Caco-2 (cell line): ENCODE measurements around the gene CCRL2. TPM values are rescaled to one million over a fixed set of nuclear protein-coding genes. Genes with fewer than 3 reads are reported as not detected.
A peak's percentile ranks its signal among the peaks of the same experiment; 100 is the strongest.
"Not testable (repeated sequence)": the region's sequence is repeated elsewhere in the genome, so short reads cannot be mapped to it uniquely, and the experiment has no call there.

Experiments used
- BruUV-seq: library from RNA; stranded (reverse); fragments of 400-500 nt; replicated peaks from 2 replicates; lab custom pipeline; 2021; lab: Mats Ljungman, UMichigan
- CTCF ChIA-PET: fragments of 300-600 bp; sonication (Branson Sonifier 250); formaldehyde crosslinking; loops from one replicate; lab custom pipeline; 2022; ENCODE audit warnings: antibody characterized with exemption; lab: Charles Lee
- POLR2A ChIA-PET: fragments of 300-600 bp; sonication (Branson Sonifier 250); formaldehyde crosslinking; loops from one replicate; lab custom pipeline; 2022; ENCODE audit warnings: antibody characterized with exemption; lab: Charles Lee
- DNase-seq, 2 experiments: peaks; one replicate each; pipeline versions ENCODE4 v3.0.0 to v3.0.0-alpha.2; 2020 to 2022
- H3K27me3 ChIP-seq: replicated peaks from 2 replicates; pipeline ENCODE4 v1.6.0; 2011; ENCODE audit warnings: low read length; ENCODE audit not compliant: control insufficient read depth, insufficient read depth
- H3K36me3 ChIP-seq: 2 replicates; pipeline ENCODE4 v1.5.1; 2011; ENCODE audit warnings: low read length; ENCODE audit not compliant: control insufficient read depth, insufficient read depth
- H3K4me1 ChIP-seq: fragments of 250-450 bp; sonication (Bioruptor Pico); 2 replicates; pipeline ENCODE4 v1.5.1; 2020; ENCODE audit warnings: mild to moderate bottlenecking
- H3K4me3 ChIP-seq: 2 replicates; pipeline ENCODE4 v1.5.1; 2011; ENCODE audit warnings: low read depth, mild to moderate bottlenecking, control low read depth, low read length
- H3K9me3 ChIP-seq: fragments of 250-450 bp; sonication (Bioruptor Pico); 2 replicates; pipeline ENCODE4 v1.5.1; 2020; ENCODE audit warnings: mild to moderate bottlenecking, moderate library complexity
- H3K27ac Mint-ChIP-seq: one replicate; pipeline ENCODE4 v1.8.0; 2022; ENCODE audit warnings: mixed read lengths; ENCODE audit not compliant: unreplicated experiment
- H3K27me3 Mint-ChIP-seq: one replicate; pipeline ENCODE4 v1.8.0; 2022; ENCODE audit warnings: mixed read lengths; ENCODE audit not compliant: insufficient read depth, unreplicated experiment
- H3K36me3 Mint-ChIP-seq: one replicate; pipeline ENCODE4 v1.8.0; 2022; ENCODE audit warnings: mild to moderate bottlenecking, mixed read lengths; ENCODE audit not compliant: insufficient read depth, unreplicated experiment
- H3K4me1 Mint-ChIP-seq: one replicate; pipeline ENCODE4 v1.8.0; 2022; ENCODE audit warnings: low read depth, mixed read lengths; ENCODE audit not compliant: unreplicated experiment
- H3K4me3 Mint-ChIP-seq: one replicate; pipeline ENCODE4 v1.8.0; 2022; ENCODE audit warnings: mild to moderate bottlenecking, moderate library complexity, mixed read lengths; ENCODE audit not compliant: unreplicated experiment
- H3K9me3 Mint-ChIP-seq: one replicate; pipeline ENCODE4 v1.8.0; 2022; ENCODE audit warnings: mixed read lengths; ENCODE audit not compliant: unreplicated experiment
- intact Hi-C: fragments of 100-400 bp; cut with micrococcal nuclease; formaldehyde crosslinking; loops from one replicate; pipeline ENCODE4 v1.10.0; 2022; ENCODE audit not compliant: unreplicated experiment
- total RNA-seq: library from RNA; stranded (reverse); gene quantifications from 2 replicates; pipeline ENCODE4 v1.2.3, GENCODE V29; 2022
- TF ChIP-seq, protein P1 (sequence below), 2 experiments: fragments of 200-600 bp in 1 of 2; IDR thresholded peaks; 1 replicate in 1 of 2; 2 replicates in 1 of 2; pipeline versions ENCODE4 v1.5.1 to v1.8.0; 2011 to 2022; ENCODE audit warnings: antibody characterized with exemption in 1 of 2, control low read depth in 1 of 2, inconsistent platforms in 1 of 2, low read depth in 1 of 2, low read length in 1 of 2, mild to moderate bottlenecking in 1 of 2, moderate library complexity in 1 of 2; ENCODE audit not compliant: insufficient read depth in 1 of 2, severe bottlenecking in 1 of 2, unreplicated experiment in 1 of 2

Gene CCRL2
- total RNA-seq, 1 experiment from 2014 or later: 1.0 TPM

DNA sequence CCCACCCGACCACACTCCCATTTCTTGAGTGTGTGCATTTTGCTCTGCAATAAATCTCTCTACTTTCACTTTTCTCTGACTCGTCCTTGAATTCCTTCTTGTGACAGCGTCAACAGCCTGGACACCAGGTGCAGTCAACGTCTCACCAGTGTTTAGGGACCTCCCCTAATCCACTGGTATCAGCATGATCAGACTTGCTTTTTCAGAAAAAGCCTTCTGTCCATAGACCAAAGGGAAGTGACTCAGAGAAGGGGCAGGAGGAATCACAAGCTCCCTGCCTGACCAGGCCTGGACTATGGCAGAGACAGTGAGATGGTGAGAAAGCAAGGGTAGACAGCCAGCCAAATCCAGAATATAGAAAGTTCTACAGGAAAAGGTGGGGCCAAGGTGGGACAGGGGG, 20.9 kb upstream of the CCRL2 start:
- H3K4me3 Mint-ChIP-seq: no peak overlapping the region
- ChIA-PET POLR2A (no interaction called here), CTCF (no interaction called here)
- intact Hi-C loops: no loop called here
- no peaks in the 10 kb centered on the region for H3K4me1 ChIP-seq
- H3K9me3 ChIP-seq: no peaks in the 10 kb centered on the region
- no peaks in the 10 kb centered on the region for H3K36me3 Mint-ChIP-seq
- H3K9me3 Mint-ChIP-seq: peaks cover 6% of the 10 kb centered on the region
- H3K27me3 Mint-ChIP-seq: no peaks in the 10 kb centered on the region
- BruUV-seq: no TSS peak
- no peaks in the 10 kb centered on the region for H3K27me3 ChIP-seq
- TF ChIP-seq, protein P1, sequence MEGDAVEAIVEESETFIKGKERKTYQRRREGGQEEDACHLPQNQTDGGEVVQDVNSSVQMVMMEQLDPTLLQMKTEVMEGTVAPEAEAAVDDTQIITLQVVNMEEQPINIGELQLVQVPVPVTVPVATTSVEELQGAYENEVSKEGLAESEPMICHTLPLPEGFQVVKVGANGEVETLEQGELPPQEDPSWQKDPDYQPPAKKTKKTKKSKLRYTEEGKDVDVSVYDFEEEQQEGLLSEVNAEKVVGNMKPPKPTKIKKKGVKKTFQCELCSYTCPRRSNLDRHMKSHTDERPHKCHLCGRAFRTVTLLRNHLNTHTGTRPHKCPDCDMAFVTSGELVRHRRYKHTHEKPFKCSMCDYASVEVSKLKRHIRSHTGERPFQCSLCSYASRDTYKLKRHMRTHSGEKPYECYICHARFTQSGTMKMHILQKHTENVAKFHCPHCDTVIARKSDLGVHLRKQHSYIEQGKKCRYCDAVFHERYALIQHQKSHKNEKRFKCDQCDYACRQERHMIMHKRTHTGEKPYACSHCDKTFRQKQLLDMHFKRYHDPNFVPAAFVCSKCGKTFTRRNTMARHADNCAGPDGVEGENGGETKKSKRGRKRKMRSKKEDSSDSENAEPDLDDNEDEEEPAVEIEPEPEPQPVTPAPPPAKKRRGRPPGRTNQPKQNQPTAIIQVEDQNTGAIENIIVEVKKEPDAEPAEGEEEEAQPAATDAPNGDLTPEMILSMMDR (IDR thresholded peaks at IDR 0.05; ENCODE audit: insufficient read depth in 1 of 2, low read depth in 1 of 2, low read length in 1 of 2, severe bottlenecking in 1 of 2, unreplicated experiment in 1 of 2): no peak
- H3K4me3 ChIP-seq: no peak overlapping the region
- no peak overlapping the region for H3K27ac Mint-ChIP-seq
- DNase-seq: peak; percentile 37 to 73
- H3K4me1 Mint-ChIP-seq: peaks cover 8% of the 10 kb centered on the region
- no peaks in the 10 kb centered on the region for H3K36me3 ChIP-seq

DNA sequence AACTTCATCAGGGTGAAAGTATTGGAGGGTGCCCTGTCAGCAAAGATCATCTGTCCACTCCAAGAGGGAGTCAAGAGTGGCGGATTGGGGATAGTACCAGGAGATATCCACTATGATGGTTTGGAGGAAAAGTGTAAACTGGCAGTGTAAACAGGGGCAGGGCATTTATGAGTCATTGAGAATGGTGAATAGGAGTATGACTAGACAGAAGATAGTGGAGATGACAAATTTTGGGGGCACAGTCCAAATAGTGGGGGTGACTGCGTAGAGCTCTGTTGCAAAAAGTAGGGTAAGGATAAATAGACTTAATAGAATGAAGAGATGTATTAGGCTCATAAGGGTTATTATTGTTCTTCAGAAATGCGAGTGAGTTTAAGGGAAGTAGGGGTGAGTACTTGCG, 18.2 kb upstream of the CCRL2 start:
- H3K4me1 Mint-ChIP-seq: peaks cover 16% of the 10 kb centered on the region
- H3K36me3 Mint-ChIP-seq, H3K27me3 ChIP-seq, H3K27me3 Mint-ChIP-seq, DNase-seq, CTCF ChIA-PET, H3K9me3 Mint-ChIP-seq, H3K4me3 ChIP-seq, H3K9me3 ChIP-seq, H3K27ac Mint-ChIP-seq, H3K4me1 ChIP-seq, intact Hi-C loops, H3K4me3 Mint-ChIP-seq, BruUV-seq, H3K36me3 ChIP-seq, POLR2A ChIA-PET: not testable (repeated sequence)

DNA sequence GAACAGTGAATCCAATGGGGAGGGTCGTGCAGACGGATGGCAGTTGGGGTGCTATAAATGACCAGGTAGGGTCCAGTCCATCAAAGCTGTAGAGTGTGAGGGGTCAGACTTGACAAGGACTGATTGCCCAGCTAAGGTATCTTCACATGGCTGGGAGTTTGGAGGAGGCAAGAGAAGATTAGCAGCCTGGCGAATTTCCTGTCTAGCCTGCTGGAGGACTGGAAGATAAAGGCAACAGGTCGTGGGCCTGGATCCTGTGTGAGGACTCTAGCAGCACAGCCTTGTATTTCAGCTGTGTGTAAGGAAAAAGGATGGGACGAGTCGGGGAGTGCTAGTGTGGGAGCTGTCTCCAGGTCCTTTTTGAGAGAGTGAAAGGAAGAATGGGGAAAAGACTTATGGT, 17.8 kb upstream of the CCRL2 start:
- Histone ChIP-seq H3K27me3 (no peaks in the 10 kb centered on the region), H3K9me3 (no peaks in the 10 kb centered on the region), H3K4me1 (peaks cover 8% of the 10 kb centered on the region; the same call in 1 of the 2 replicates), H3K36me3 (no peaks in the 10 kb centered on the region), H3K4me3 (no peak overlapping the region)
- no peaks in the 10 kb centered on the region for H3K27me3 Mint-ChIP-seq
- H3K4me1 Mint-ChIP-seq: peaks cover 17% of the 10 kb centered on the region
- peaks cover 5% of the 10 kb centered on the region for H3K36me3 Mint-ChIP-seq
- ChIA-PET CTCF (no interaction called here), POLR2A (no interaction called here)
- H3K4me3 Mint-ChIP-seq: no peak overlapping the region
- no TSS peak for BruUV-seq
- H3K9me3 Mint-ChIP-seq: peaks cover 6% of the 10 kb centered on the region
- no peak for DNase-seq
- intact Hi-C loops: no loop called here
- no peak overlapping the region for H3K27ac Mint-ChIP-seq
- TF ChIP-seq, protein P1 (IDR thresholded peaks at IDR 0.05; ENCODE audit: insufficient read depth in 1 of 2, low read depth in 1 of 2, low read length in 1 of 2, severe bottlenecking in 1 of 2, unreplicated experiment in 1 of 2): no peak

DNA sequence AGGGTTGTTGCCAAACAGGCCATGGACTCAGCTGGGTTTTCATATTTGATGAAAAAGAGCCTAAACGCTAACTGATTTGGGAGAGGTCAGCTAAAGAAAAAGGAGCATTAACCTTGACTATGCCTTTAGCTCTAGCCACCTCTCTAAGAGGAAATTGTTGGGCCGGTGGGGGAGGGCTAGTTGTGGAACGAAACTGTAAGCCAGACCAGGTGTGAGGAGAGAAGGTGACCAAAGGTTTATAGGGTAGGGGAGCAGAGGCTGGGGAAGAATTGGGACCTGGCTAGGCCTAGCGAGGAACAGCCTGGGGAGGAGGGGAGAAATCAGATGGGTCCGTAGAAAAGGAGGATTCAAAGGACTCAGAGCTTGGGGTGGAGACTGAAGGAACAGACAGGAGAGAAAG, 15.5 kb upstream of the CCRL2 start:
- BruUV-seq, H3K9me3 ChIP-seq, DNase-seq, H3K36me3 Mint-ChIP-seq, H3K4me3 Mint-ChIP-seq, H3K4me1 ChIP-seq, CTCF ChIA-PET, POLR2A ChIA-PET, H3K36me3 ChIP-seq, H3K27me3 ChIP-seq, intact Hi-C loops, H3K9me3 Mint-ChIP-seq, H3K4me3 ChIP-seq, H3K27ac Mint-ChIP-seq, H3K27me3 Mint-ChIP-seq: not testable (repeated sequence)
- peaks cover 25% of the 10 kb centered on the region for H3K4me1 Mint-ChIP-seq
